Osteocyte (in vitro differentiated cells): ENCODE data around the gene ANKS1B. TPM values are rescaled to one million over a fixed set of nuclear protein-coding genes. Genes with fewer than 3 reads are reported as not detected.

Source experiments
- DNase-seq: peaks from one replicate; pipeline ENCODE4 v3.0.0; 2021; ENCODE audit warnings: mixed read lengths; ENCODE audit not compliant: unreplicated experiment; ENCODE audit errors: extremely low spot score
- H3K27ac Mint-ChIP-seq: one replicate; pipeline ENCODE4 v1.8.0; 2021; ENCODE audit warnings: mild to moderate bottlenecking, mixed read lengths; ENCODE audit not compliant: unreplicated experiment
- H3K27me3 Mint-ChIP-seq: one replicate; pipeline ENCODE4 v1.8.0; 2021; ENCODE audit warnings: mixed read lengths; ENCODE audit not compliant: unreplicated experiment
- H3K36me3 Mint-ChIP-seq: one replicate; pipeline ENCODE4 v1.8.0; 2021; ENCODE audit warnings: mixed read lengths; ENCODE audit not compliant: unreplicated experiment
- H3K4me1 Mint-ChIP-seq: one replicate; pipeline ENCODE4 v1.8.0; 2021; ENCODE audit warnings: mixed read lengths; ENCODE audit not compliant: unreplicated experiment
- H3K4me3 Mint-ChIP-seq: one replicate; pipeline ENCODE4 v1.8.0; 2021; ENCODE audit warnings: mild to moderate bottlenecking, moderate library complexity, mixed read lengths; ENCODE audit not compliant: unreplicated experiment
- H3K9me3 Mint-ChIP-seq: one replicate; pipeline ENCODE4 v1.8.0; 2021; ENCODE audit warnings: mixed read lengths; ENCODE audit not compliant: unreplicated experiment
- total RNA-seq: library from RNA; stranded (reverse); gene quantifications from 2 replicates; pipeline ENCODE4 v1.2.1, GENCODE V29; 2021
- TF ChIP-seq, protein P1 (sequence below): fragments of 200-600 bp; sonication (generic); IDR thresholded peaks from 2 replicates; pipeline ENCODE4 v1.5.0; 2021; ENCODE audit warnings: antibody characterized with exemption, mild to moderate bottlenecking, moderate library complexity

Gene ANKS1B
- total RNA-seq, 1 donor from 2014 or later: 0.70 TPM

DNA sequence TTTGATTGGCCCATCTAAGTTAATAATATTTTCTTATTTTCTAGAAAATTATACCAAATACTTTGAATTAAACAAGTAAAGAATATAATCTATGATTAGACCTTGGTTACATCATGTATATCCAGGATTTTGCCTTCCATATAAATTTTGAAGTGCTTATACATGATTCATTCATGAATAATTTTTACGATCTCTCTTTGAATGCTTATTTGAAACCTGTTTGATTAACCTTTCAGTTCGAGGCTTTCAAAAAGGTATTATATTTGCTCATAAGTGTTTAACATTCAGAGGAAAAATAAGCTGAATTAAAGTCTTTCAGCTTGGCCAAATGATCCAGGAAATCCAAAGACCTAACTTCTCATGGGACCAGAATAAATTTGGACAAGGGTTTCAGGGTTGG is 832.4 kb downstream of the ANKS1B start:
- Mint-ChIP-seq H3K9me3 (no peaks in the 10 kb centered on the region), H3K27me3 (no peaks in the 10 kb centered on the region)

DNA sequence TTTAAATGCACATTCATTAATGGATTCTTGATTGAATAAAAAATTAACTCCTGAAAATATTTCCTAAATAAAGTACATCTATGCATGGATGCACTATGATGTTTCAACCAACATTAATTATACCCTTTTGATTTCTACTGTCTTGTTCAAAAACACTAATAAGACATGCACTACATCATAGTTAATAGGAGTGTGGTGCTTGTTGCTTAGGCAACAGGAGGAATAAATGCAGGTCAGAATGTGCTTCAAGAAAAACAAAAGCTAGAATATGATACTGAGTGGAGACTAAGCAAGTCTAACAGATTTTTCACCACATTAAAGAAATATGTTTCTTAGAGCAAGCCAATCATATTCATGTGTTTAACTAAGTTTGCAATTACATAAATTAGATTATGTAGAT is 833.0 kb downstream of the ANKS1B start:
- no peaks in the 10 kb centered on the region for H3K4me1 Mint-ChIP-seq
- no peaks in the 10 kb centered on the region for H3K9me3 Mint-ChIP-seq
- H3K36me3 Mint-ChIP-seq: no peaks in the 10 kb centered on the region
- H3K27ac Mint-ChIP-seq: no peak overlapping the region
- TF ChIP-seq, protein P1, sequence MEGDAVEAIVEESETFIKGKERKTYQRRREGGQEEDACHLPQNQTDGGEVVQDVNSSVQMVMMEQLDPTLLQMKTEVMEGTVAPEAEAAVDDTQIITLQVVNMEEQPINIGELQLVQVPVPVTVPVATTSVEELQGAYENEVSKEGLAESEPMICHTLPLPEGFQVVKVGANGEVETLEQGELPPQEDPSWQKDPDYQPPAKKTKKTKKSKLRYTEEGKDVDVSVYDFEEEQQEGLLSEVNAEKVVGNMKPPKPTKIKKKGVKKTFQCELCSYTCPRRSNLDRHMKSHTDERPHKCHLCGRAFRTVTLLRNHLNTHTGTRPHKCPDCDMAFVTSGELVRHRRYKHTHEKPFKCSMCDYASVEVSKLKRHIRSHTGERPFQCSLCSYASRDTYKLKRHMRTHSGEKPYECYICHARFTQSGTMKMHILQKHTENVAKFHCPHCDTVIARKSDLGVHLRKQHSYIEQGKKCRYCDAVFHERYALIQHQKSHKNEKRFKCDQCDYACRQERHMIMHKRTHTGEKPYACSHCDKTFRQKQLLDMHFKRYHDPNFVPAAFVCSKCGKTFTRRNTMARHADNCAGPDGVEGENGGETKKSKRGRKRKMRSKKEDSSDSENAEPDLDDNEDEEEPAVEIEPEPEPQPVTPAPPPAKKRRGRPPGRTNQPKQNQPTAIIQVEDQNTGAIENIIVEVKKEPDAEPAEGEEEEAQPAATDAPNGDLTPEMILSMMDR: no peak
- H3K4me3 Mint-ChIP-seq: no peak overlapping the region
- DNase-seq: no peak
- H3K27me3 Mint-ChIP-seq: no peaks in the 10 kb centered on the region

More for the DNA sequence above, 832.4 kb downstream of the ANKS1B start:
- no peaks in the 10 kb centered on the region for H3K4me1 Mint-ChIP-seq
- no peaks in the 10 kb centered on the region for H3K36me3 Mint-ChIP-seq
- H3K27ac Mint-ChIP-seq: no peak overlapping the region
- DNase-seq: no peak
- no peak overlapping the region for H3K4me3 Mint-ChIP-seq
- TF ChIP-seq, protein P1: no peak

DNA sequence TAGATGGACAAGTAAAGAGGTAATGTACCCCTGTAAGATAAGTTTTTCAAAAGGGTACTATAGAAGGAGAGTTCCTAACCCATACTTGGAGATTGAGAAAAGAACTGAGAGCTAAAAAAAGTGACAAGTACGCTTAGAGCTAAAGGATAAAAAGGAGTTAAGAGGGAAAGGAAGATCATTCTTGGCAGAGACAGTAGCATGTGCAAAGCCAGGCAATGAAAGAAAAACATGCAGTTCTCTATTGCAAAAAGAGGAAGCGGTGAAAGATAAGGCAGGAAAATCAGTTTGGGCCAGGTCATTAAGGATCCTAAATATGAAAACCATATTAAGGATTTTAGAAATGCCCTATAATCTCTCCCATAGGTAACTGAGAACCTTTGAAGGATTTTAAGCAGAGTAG is 837.6 kb downstream of the ANKS1B start:
- DNase-seq: no peak
- no peaks in the 10 kb centered on the region for H3K4me1 Mint-ChIP-seq
- H3K4me3 Mint-ChIP-seq: no peak overlapping the region
- no peak overlapping the region for H3K27ac Mint-ChIP-seq
- TF ChIP-seq, protein P1: no peak
- H3K36me3 Mint-ChIP-seq: no peaks in the 10 kb centered on the region
- no peaks in the 10 kb centered on the region for H3K9me3 Mint-ChIP-seq
- H3K27me3 Mint-ChIP-seq: no peaks in the 10 kb centered on the region

DNA sequence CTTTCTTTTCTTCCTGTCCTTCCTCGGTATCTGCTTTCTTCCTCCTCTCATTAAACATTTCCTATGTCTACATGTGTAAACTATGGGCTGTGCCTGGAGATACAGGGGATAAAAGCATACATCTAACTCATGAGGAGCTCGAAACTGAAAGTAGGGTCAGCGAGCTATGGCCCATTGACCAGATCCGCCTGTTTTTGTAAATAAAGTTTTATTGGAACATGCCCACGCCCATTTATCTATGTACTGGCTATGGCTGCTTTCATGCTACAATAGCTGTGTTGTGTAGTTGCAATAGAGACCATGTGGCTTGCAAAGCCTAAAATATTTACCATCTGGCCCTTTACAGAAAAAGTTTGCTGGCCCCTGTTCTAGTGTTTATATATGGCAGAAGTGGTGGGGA is 838.0 kb downstream of the ANKS1B start:
- Mint-ChIP-seq H3K27me3 (no peaks in the 10 kb centered on the region), H3K9me3 (no peaks in the 10 kb centered on the region), H3K4me1 (no peaks in the 10 kb centered on the region), H3K36me3 (no peaks in the 10 kb centered on the region), H3K4me3 (no peak overlapping the region), H3K27ac (no peak overlapping the region)
- no peak for DNase-seq
- TF ChIP-seq, protein P1: no peak

DNA sequence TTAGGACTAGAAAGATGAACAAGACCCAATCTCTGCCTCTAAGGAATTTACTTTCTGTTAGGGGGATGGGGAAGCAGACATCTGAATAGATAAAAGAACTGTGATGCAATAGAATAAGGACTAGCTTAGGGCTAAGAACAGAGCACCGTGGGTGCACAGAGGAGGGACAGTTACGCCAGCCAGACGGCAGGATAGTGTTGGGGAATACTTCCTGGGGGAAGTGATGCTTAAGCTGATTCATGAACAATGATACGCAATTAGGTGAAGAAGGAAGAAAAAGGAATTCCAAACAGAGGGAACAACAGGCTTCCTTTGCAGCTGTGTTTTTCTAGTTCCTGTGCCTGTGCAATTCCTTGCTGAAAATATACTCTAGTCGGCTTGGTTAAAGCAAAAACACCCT is 838.6 kb downstream of the ANKS1B start:
- no peak for DNase-seq
- Mint-ChIP-seq H3K4me1 (no peaks in the 10 kb centered on the region), H3K4me3 (no peak overlapping the region), H3K36me3 (no peaks in the 10 kb centered on the region), H3K27ac (no peak overlapping the region), H3K27me3 (no peaks in the 10 kb centered on the region), H3K9me3 (no peaks in the 10 kb centered on the region)
- TF ChIP-seq, protein P1: no peak
